Measurements from ENCODE around the gene MRM3. TPM values are rescaled to one million over a fixed set of nuclear protein-coding genes. Genes with fewer than 3 reads are reported as not detected.

The MRM3 gene
- total RNA-seq, 1 donor from 2014 or later: 8.3 TPM

- peaks cover 7% of the 10 kb centered on the region for H3K4me1 Mint-ChIP-seq (ENCODE audit: low read depth, unreplicated experiment)
- H3K4me3 ChIP-seq (ENCODE audit: insufficient read depth, low read depth, low read length): no peak overlapping the region
- H3K4me1 ChIP-seq (ENCODE audit: insufficient read depth, low read length): peaks cover 3% of the 10 kb centered on the region
- H3K9me3 ChIP-seq (ENCODE audit: insufficient read depth, low read depth, low read length): no peaks in the 10 kb centered on the region
- no peak overlapping the region for H3K27ac Mint-ChIP-seq (ENCODE audit: unreplicated experiment)
- H3K79me2 ChIP-seq (ENCODE audit: insufficient read depth, low read length): peaks cover 47% of the 10 kb centered on the region
- DNase-seq (ENCODE audit: low read depth) (no peak), FAIRE-seq (no peak)
- peaks cover 11% of the 10 kb centered on the region for H3K9me3 Mint-ChIP-seq (ENCODE audit: unreplicated experiment)
- H3K27ac ChIP-seq (ENCODE audit: low read depth, low read length): no peak overlapping the region
- H4K20me1 ChIP-seq (ENCODE audit: insufficient read depth, low read length): peaks cover 40% of the 10 kb centered on the region
- peaks cover 42% of the 10 kb centered on the region for H3K36me3 Mint-ChIP-seq (ENCODE audit: low read depth, unreplicated experiment)
- no peak overlapping the region for H2AFZ ChIP-seq (ENCODE audit: low read depth, low read length)
- no peaks in the 10 kb centered on the region for H3K27me3 Mint-ChIP-seq (ENCODE audit: low read depth, unreplicated experiment)
- no peaks in the 10 kb centered on the region for H3K36me3 ChIP-seq (ENCODE audit: insufficient read depth, low read length)
- TF ChIP-seq EZH2 (IDR thresholded peaks at IDR 0.05; ENCODE audit: insufficient read depth, low read length) (no peak), CTCF (IDR thresholded peaks at IDR 0.05; ENCODE audit: insufficient read depth, low read depth, low read length) (no peak)
- no peak overlapping the region for H3K4me2 ChIP-seq (ENCODE audit: low read length)
- no peaks in the 10 kb centered on the region for H3K27me3 ChIP-seq (ENCODE audit: insufficient read depth, low read length)
- no peak overlapping the region for H3K9ac ChIP-seq (ENCODE audit: low read length)
- no peak overlapping the region for H3K4me3 Mint-ChIP-seq (ENCODE audit: unreplicated experiment)
These were observed 48.2 kb downstream of the MRM3 start for GRCh38 chr17:830381-830780.

- peaks cover 36% of the 10 kb centered on the region for H4K20me1 ChIP-seq (ENCODE audit: insufficient read depth, low read length)
- peaks cover 3% of the 10 kb centered on the region for H3K4me1 ChIP-seq (ENCODE audit: insufficient read depth, low read length)
- Mint-ChIP-seq H3K36me3 (ENCODE audit: low read depth, unreplicated experiment) (peaks cover 39% of the 10 kb centered on the region), H3K9me3 (ENCODE audit: unreplicated experiment) (peaks cover 11% of the 10 kb centered on the region), H3K27ac (ENCODE audit: unreplicated experiment) (no peak overlapping the region), H3K4me1 (ENCODE audit: low read depth, unreplicated experiment) (peaks cover 8% of the 10 kb centered on the region), H3K4me3 (ENCODE audit: unreplicated experiment) (no peak overlapping the region), H3K27me3 (ENCODE audit: low read depth, unreplicated experiment) (no peaks in the 10 kb centered on the region)
- H3K4me2 ChIP-seq (ENCODE audit: low read length): no peak overlapping the region
- H2AFZ ChIP-seq (ENCODE audit: low read depth, low read length): no peak overlapping the region
- no peak for TF ChIP-seq CTCF (IDR thresholded peaks at IDR 0.05; ENCODE audit: insufficient read depth, low read depth, low read length)
- TF ChIP-seq EZH2 (IDR thresholded peaks at IDR 0.05; ENCODE audit: insufficient read depth, low read length): no peak
- H3K4me3 ChIP-seq (ENCODE audit: insufficient read depth, low read depth, low read length): no peak overlapping the region
- no peak overlapping the region for H3K9ac ChIP-seq (ENCODE audit: low read length)
- no peak for DNase-seq (ENCODE audit: low read depth)
- peaks cover 47% of the 10 kb centered on the region for H3K79me2 ChIP-seq (ENCODE audit: insufficient read depth, low read length)
- no peak for FAIRE-seq
- H3K27me3 ChIP-seq (ENCODE audit: insufficient read depth, low read length): no peaks in the 10 kb centered on the region
- no peaks in the 10 kb centered on the region for H3K36me3 ChIP-seq (ENCODE audit: insufficient read depth, low read length)
- no peak overlapping the region for H3K27ac ChIP-seq (ENCODE audit: low read depth, low read length)
- H3K9me3 ChIP-seq (ENCODE audit: insufficient read depth, low read depth, low read length): no peaks in the 10 kb centered on the region
These were observed 48.8 kb downstream of the MRM3 start for GRCh38 chr17:830950-831349.

- Histone ChIP-seq H3K36me3 (ENCODE audit: insufficient read depth, low read length) (no peaks in the 10 kb centered on the region), H2AFZ (ENCODE audit: low read depth, low read length) (no peak overlapping the region), H3K79me2 (ENCODE audit: insufficient read depth, low read length) (peaks cover 49% of the 10 kb centered on the region), H3K27ac (ENCODE audit: low read depth, low read length) (no peak overlapping the region), H4K20me1 (ENCODE audit: insufficient read depth, low read length) (peaks cover 31% of the 10 kb centered on the region), H3K9me3 (ENCODE audit: insufficient read depth, low read depth, low read length) (no peaks in the 10 kb centered on the region), H3K4me3 (ENCODE audit: insufficient read depth, low read depth, low read length) (no peak overlapping the region), H3K4me2 (ENCODE audit: low read length) (no peak overlapping the region), H3K4me1 (ENCODE audit: insufficient read depth, low read length) (peaks cover 7% of the 10 kb centered on the region), H3K27me3 (ENCODE audit: insufficient read depth, low read length) (no peaks in the 10 kb centered on the region), H3K9ac (ENCODE audit: low read length) (no peak overlapping the region)
- no peak for DNase-seq (ENCODE audit: low read depth)
- Mint-ChIP-seq H3K27ac (ENCODE audit: unreplicated experiment) (peak overlapping the region; percentile 97), H3K4me3 (ENCODE audit: unreplicated experiment) (no peak overlapping the region), H3K4me1 (ENCODE audit: low read depth, unreplicated experiment) (peaks cover 13% of the 10 kb centered on the region), H3K27me3 (ENCODE audit: low read depth, unreplicated experiment) (no peaks in the 10 kb centered on the region), H3K36me3 (ENCODE audit: low read depth, unreplicated experiment) (peaks cover 33% of the 10 kb centered on the region), H3K9me3 (ENCODE audit: unreplicated experiment) (peaks cover 12% of the 10 kb centered on the region)
- no peak for TF ChIP-seq CTCF (IDR thresholded peaks at IDR 0.05; ENCODE audit: insufficient read depth, low read depth, low read length)
- TF ChIP-seq EZH2 (IDR thresholded peaks at IDR 0.05; ENCODE audit: insufficient read depth, low read length): no peak
- FAIRE-seq: no peak
These were observed 52.0 kb downstream of the MRM3 start for GRCh38 chr17:834136-834535.
